ENCODE measurements around the gene CAVIN3. TPM values are rescaled to one million over a fixed set of nuclear protein-coding genes. Genes with fewer than 3 reads are reported as not detected.

CAVIN3 gene, protein sequence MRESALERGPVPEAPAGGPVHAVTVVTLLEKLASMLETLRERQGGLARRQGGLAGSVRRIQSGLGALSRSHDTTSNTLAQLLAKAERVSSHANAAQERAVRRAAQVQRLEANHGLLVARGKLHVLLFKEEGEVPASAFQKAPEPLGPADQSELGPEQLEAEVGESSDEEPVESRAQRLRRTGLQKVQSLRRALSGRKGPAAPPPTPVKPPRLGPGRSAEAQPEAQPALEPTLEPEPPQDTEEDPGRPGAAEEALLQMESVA
- total RNA-seq: 147 and 185 TPM in 2 replicates

DNA sequence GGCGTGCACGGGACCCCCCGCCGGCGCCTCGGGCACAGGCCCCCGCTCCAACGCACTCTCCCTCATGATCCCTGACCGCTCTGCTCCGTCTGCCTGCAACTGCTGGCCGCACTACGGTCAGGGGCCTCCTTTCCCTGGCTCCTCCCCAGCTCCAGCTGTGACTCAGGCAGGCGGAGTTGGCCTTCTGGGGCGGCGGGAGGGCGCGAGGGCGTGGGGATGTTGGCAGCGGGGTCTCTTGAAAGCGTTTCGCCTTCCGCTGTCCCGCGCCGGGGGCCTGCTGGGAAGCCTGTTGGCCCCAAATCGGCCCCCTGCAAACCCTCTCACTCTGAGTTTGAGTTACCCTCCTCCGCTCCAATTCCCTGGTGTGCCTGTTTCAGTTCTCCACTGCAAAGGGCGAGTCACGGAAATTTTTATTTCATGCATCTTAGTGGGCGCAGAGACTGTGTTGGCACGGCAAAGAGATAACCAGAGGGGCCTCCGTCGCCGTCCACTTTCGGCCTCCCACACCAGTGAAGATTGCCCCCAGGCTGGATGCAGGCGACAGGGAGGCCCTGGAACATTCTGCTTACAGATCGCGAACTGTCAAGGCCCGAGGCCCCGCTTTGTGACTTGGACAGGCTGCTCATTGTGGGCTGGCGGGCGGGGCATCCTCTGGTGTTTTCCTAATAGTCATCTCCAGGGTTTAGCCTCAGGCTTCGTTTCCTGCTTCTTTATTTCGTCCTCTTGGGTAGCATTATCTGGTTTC is at the start of gene CAVIN3:
Gene CAVIN3, minus strand, starts transcription at position 91 of the 745 bp plus-strand sequence. Its CDS starts 25 bp downstream, at position 66.

Other genes with a start within 250 kb of the CAVIN3 start
- gene OR56B4, start 212.8 kb downstream of the CAVIN3 start, total RNA-seq: not detected in 2 replicates
- gene OR52B2, start 150.2 kb downstream of the CAVIN3 start, total RNA-seq: not detected in 2 replicates
- gene OR52W1, start 121.3 kb downstream of the CAVIN3 start, total RNA-seq: not detected in 2 replicates
- gene C11orf42, start 114.9 kb downstream of the CAVIN3 start, total RNA-seq: not detected in 2 replicates
- 5.1 and 7.8 TPM in 2 replicates for gene FHIP1B, start 85.9 kb downstream of the CAVIN3 start, total RNA-seq
- gene CNGA4, start 81.4 kb downstream of the CAVIN3 start, total RNA-seq: under 0.01 and 0.09 TPM in 2 replicates
- gene CCKBR, start 60.7 kb downstream of the CAVIN3 start, total RNA-seq: not detected in 2 replicates
- 27.9 and 35.1 TPM in 2 replicates for gene SMPD1, start 70.0 kb upstream of the CAVIN3 start, total RNA-seq
- gene APBB1, start 98.6 kb upstream of the CAVIN3 start, total RNA-seq: 45.8 and 46.4 TPM in 2 replicates
- gene HPX, start 120.5 kb upstream of the CAVIN3 start, total RNA-seq: 0.43 and 0.46 TPM in 2 replicates
- 12.2 and 18.2 TPM in 2 replicates for gene TRIM3, start 153.4 kb upstream of the CAVIN3 start, total RNA-seq
- 59.4 and 60.3 TPM in 2 replicates for gene ARFIP2, start 160.8 kb upstream of the CAVIN3 start, total RNA-seq
- 33.6 and 38.2 TPM in 2 replicates for gene TIMM10B, start 161.0 kb upstream of the CAVIN3 start, total RNA-seq
- 5.3 and 8.0 TPM in 2 replicates for gene DNHD1, start 176.8 kb upstream of the CAVIN3 start, total RNA-seq

Measured in smooth muscle cell of bladder (primary cell).